ENCODE data around the gene SLC39A2.

GRCh38 chr14:20996521-20996920, 2.6 kb upstream of the SLC39A2 start:
- TF ChIP-seq CTCF (conservative IDR thresholded peaks at IDR 0.05; ENCODE audit: low read depth, low read length) (no peak), EZH2 (IDR thresholded peaks at IDR 0.05; ENCODE audit: low read length, unreplicated experiment) (no peak)

Measured in PC-3 (cell line).